Suprapubic skin (tissue), 4 donors: ENCODE results near the gene ACVR1.

Source experiments
- EP300 ChIP-seq: sonication (generic); formaldehyde crosslinking; IDR thresholded peaks from one replicate; pipeline ENCODE4 v1.6.1; 2017; ENCODE audit warnings: antibody characterized with exemption
- POLR2A ChIP-seq, 2 donors: fragments of 450-650 bp; IDR thresholded peaks; one replicate each; pipeline ENCODE4 v1.6.1; 2017; ENCODE audit warnings: antibody characterized with exemption in 2 of 2, mild to moderate bottlenecking in 2 of 2, moderate library complexity in 2 of 2
- POLR2AphosphoS5 ChIP-seq, 3 donors: sonication (generic); formaldehyde crosslinking; IDR thresholded peaks; one replicate each; pipeline ENCODE4 v1.6.1; 2017; ENCODE audit warnings: antibody characterized with exemption in 3 of 3
- TF ChIP-seq, protein P1 (sequence below), 2 donors: fragments of 200-600 bp in 1 of 2; fragments of 450-650 bp in 1 of 2; sonication (generic) in 1 of 2; IDR thresholded peaks; one replicate each; pipeline ENCODE4 v1.5.1; 2016 to 2019; ENCODE audit warnings: antibody characterized with exemption in 2 of 2, mild to moderate bottlenecking in 1 of 2, moderate library complexity in 1 of 2

DNA sequence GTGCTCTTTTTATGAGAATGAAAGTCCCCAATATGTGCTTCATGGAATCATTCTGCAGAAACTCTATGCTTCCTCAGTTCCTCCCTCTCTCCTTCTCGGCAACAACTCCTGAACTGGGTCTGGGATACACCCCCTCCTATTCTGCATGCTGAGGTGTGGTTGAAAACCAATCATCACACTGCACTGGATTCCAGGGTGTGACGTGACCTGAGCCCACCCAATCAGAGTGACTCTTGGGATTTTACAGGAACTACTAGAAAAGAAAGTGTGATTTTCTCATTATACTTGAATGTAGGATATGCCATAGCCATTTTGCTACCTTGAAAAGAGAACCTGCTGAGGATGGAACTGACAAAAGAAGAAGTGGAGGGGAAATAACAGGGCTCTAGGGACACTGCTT is 36.3 kb downstream of the ACVR1 start:
- TF ChIP-seq, protein P1, sequence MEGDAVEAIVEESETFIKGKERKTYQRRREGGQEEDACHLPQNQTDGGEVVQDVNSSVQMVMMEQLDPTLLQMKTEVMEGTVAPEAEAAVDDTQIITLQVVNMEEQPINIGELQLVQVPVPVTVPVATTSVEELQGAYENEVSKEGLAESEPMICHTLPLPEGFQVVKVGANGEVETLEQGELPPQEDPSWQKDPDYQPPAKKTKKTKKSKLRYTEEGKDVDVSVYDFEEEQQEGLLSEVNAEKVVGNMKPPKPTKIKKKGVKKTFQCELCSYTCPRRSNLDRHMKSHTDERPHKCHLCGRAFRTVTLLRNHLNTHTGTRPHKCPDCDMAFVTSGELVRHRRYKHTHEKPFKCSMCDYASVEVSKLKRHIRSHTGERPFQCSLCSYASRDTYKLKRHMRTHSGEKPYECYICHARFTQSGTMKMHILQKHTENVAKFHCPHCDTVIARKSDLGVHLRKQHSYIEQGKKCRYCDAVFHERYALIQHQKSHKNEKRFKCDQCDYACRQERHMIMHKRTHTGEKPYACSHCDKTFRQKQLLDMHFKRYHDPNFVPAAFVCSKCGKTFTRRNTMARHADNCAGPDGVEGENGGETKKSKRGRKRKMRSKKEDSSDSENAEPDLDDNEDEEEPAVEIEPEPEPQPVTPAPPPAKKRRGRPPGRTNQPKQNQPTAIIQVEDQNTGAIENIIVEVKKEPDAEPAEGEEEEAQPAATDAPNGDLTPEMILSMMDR (IDR thresholded peaks at IDR 0.05) = no peak
- TF ChIP-seq POLR2AphosphoS5 (IDR thresholded peaks at IDR 0.05) (no peak), POLR2A (IDR thresholded peaks at IDR 0.05) (no peak), EP300 (no peak)
